Smooth muscle cell (in vitro differentiated cells): ENCODE data around the gene ZFR. TPM values are rescaled to one million over a fixed set of nuclear protein-coding genes. Genes with fewer than 3 reads are reported as not detected.

Source experiments
- DNase-seq: peaks from one replicate; lab custom pipeline; 2025; ENCODE audit not compliant: unreplicated experiment; lab: John Stamatoyannopoulos, UW
- H2AFZ ChIP-seq: fragments of 200-600 bp; sonication (generic); 2 replicates; pipeline ENCODE4 v1.6.0; 2016; ENCODE audit warnings: antibody characterized with exemption, low read depth, mild to moderate bottlenecking
- H3F3A ChIP-seq: fragments of 200-600 bp; sonication (generic); 2 replicates; pipeline ENCODE4 v1.6.0; 2017; ENCODE audit warnings: antibody characterized with exemption, low read depth
- H3K27ac ChIP-seq: fragments of 200-600 bp; sonication (generic); 2 replicates; pipeline ENCODE4 v1.5.1; 2016; ENCODE audit warnings: low read depth, mild to moderate bottlenecking
- H3K27me3 ChIP-seq: fragments of 200-600 bp; sonication (generic); 2 replicates; pipeline ENCODE4 v1.6.1; 2016; ENCODE audit warnings: low read depth, mild to moderate bottlenecking
- H3K36me3 ChIP-seq: fragments of 200-600 bp; sonication (generic); 2 replicates; pipeline ENCODE4 v1.5.1; 2016; ENCODE audit warnings: low read depth
- H3K4me1 ChIP-seq: fragments of 200-600 bp; sonication (generic); 2 replicates; pipeline ENCODE4 v1.5.1; 2016; ENCODE audit warnings: low read depth
- H3K4me2 ChIP-seq: fragments of 200-600 bp; sonication (generic); 2 replicates; pipeline ENCODE4 v1.6.0; 2016; ENCODE audit warnings: mild to moderate bottlenecking
- H3K4me3 ChIP-seq: fragments of 200-600 bp; sonication (generic); 2 replicates; pipeline ENCODE4 v1.5.1; 2016; ENCODE audit warnings: mild to moderate bottlenecking
- H3K79me2 ChIP-seq: fragments of 200-600 bp; sonication (generic); 2 replicates; pipeline ENCODE4 v1.6.0; 2016; ENCODE audit warnings: low read depth, mild to moderate bottlenecking
- H3K9ac ChIP-seq: fragments of 200-600 bp; sonication (generic); 2 replicates; pipeline ENCODE4 v1.6.0; 2016; ENCODE audit warnings: low read depth
- H3K9me3 ChIP-seq: fragments of 200-600 bp; sonication (generic); replicated peaks from 2 replicates; pipeline ENCODE4 v1.5.1; 2016; ENCODE audit warnings: low read depth
- H4K20me1 ChIP-seq: fragments of 200-600 bp; sonication (generic); 2 replicates; pipeline ENCODE4 v1.6.0; 2016; ENCODE audit warnings: low read depth
- CTCF ChIP-seq: fragments of 200-600 bp; sonication (generic); IDR thresholded peaks from 2 replicates; pipeline ENCODE4 v1.5.1; 2017; ENCODE audit warnings: borderline replicate concordance, mild to moderate bottlenecking, antibody characterized with exemption; ENCODE audit not compliant: insufficient read depth, poor library complexity, severe bottlenecking
- WGBS: methylation state at CpG from one replicate; pipeline ENCODE4 v1.1.7; 2016; ENCODE audit warnings: low lambda C conversion rate; 5-methylcytosine and 5-hydroxymethylcytosine counted together
- polyA plus RNA-seq: library from polyadenylated mRNA; unstranded; fragments of >200 nt; fragmentation: Nextera tagmentation; extraction: Ambion mirVana; gene quantifications from 2 replicates; pipeline ENCODE4 v1.2.1, GENCODE V29; 2016
- total RNA-seq: library from RNA; depleted of rRNA; stranded (reverse); fragments of >200 nt; gene quantifications from 2 replicates; pipeline ENCODE4 v1.2.3, GENCODE V29; 2014

ZFR gene
- total and polyA plus RNA-seq, 2 experiments from 2014 or later: 54.9 to 80.2 TPM

DNA sequence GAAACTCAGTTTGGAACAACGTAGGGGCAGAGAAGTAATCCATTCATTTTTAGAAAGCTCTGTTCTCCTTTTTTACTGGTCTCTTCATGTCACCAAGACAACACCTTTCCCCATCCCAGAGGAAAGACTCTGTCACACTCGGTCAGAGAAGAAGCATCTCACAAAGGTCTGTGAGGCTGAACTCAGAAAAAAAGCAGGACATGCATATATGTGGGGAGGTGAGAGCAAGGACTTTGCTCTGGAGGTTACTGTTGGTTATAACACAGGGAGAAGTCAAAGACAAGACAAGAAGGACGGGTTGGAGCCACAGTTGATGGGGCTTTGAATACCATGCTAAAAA, 112.6 kb downstream of the ZFR start:
- Histone ChIP-seq H3K4me1 (no peaks in the 10 kb centered on the region), H3F3A (no peaks in the 10 kb centered on the region), H3K9me3 (no peaks in the 10 kb centered on the region), H3K4me2 (no peak overlapping the region), H2AFZ (no peak overlapping the region), H3K79me2 (no peaks in the 10 kb centered on the region), H4K20me1 (no peaks in the 10 kb centered on the region), H3K27me3 (no peaks in the 10 kb centered on the region), H3K36me3 (no peaks in the 10 kb centered on the region), H3K27ac (no peak overlapping the region), H3K4me3 (no peak overlapping the region), H3K9ac (no peak overlapping the region)
- WGBS: 84% methylated on average over 3 of the region's 3 CpGs
- no peak for TF ChIP-seq CTCF
- no peak for DNase-seq

DNA sequence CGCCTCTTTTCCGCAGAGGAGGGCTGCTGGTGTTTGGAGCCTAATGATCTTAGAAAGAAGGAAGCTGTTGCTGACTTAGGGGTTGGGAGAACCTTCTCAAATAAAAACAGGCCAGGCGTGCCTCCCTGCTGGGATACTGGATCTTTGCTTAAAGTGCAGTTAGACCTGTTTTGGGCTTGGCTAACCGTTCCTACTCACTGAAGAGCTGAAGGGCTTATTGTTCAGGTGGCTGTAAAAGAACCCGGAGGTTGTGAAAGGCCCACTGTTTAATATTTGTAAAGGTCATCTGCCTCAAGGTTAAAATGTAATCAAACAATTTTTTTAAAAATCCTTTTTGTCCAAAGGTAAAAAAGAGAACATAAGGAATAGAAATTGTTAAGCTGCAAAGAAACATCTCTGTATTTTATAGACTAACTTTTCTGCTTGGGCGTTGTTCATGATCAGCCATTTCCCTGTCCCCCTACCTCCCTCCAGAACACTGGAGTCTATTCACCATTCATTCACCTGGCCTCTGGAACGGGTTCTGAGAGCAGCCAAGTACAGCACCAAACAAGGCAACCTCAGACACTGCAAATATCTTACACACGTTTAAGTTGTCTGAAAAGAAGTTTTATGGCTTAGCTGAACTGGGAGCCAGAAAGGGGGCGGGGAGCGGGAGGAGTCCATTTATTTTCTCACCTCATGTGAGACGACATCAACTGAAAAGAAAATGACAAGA, 113.2 kb downstream of the ZFR start:
- Histone ChIP-seq H3K9ac (no peak overlapping the region), H3K4me3 (no peak overlapping the region), H3K4me1 (no peaks in the 10 kb centered on the region), H3K79me2 (no peaks in the 10 kb centered on the region), H3K9me3 (no peaks in the 10 kb centered on the region), H2AFZ (no peak overlapping the region), H3F3A (no peaks in the 10 kb centered on the region), H3K4me2 (no peak overlapping the region), H3K36me3 (no peaks in the 10 kb centered on the region), H3K27me3 (no peaks in the 10 kb centered on the region), H3K27ac (no peak overlapping the region), H4K20me1 (no peaks in the 10 kb centered on the region)
- no peak for TF ChIP-seq CTCF
- WGBS: 65% methylated on average over 11 of the region's 11 CpGs
- no peak for DNase-seq

DNA sequence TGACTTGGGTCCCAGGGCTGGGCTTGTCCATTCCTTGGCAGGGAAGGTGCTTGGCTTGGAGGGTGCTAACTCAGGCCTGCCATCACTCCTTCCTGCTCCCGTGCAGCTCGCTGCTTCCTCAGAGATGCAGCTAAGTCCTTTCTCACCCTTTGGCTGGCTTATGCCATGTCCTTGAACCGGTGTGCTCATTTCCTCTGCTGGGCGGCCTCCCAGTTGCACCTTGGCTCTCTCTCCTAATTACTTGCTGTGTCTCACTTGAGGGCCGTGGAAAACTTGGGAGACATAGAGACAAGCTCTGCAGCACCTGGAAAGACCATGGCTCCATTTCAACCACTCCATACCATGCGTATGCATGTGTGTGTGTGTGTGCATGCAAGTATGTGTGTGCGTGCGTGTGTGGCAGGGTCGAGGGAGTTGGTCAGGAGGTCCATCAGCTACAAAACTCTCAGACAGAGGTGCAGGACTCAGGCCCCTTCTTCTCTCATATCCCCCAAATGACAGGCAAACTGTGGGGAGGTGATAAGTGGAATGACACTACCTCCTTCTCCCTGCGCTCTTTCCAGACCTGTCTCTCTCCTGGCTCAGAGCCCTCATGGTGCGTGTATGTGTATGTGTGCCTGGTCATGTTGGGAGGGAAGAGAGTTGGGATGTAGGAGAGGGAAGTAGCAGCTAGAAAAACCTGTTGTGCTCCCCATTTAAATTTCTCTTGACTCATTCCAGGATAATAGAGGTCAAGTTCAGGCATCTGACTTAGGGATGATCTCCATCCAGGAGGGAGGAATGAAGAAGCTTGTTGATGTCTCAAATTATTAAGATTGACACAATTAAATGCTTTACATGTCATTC, 114.2 kb downstream of the ZFR start:
- no peak for TF ChIP-seq CTCF
- H3K4me2 ChIP-seq: no peak overlapping the region
- H2AFZ ChIP-seq: no peak overlapping the region
- H3K9ac ChIP-seq: no peak overlapping the region
- WGBS: 91% methylated on average over 11 of the region's 11 CpGs
- no peaks in the 10 kb centered on the region for H3K4me1 ChIP-seq
- H3K4me3 ChIP-seq: no peak overlapping the region
- no peak overlapping the region for H3K27ac ChIP-seq
- no peaks in the 10 kb centered on the region for H4K20me1 ChIP-seq
- no peaks in the 10 kb centered on the region for H3K79me2 ChIP-seq
- no peaks in the 10 kb centered on the region for H3K36me3 ChIP-seq
- no peak for DNase-seq
- no peaks in the 10 kb centered on the region for H3K9me3 ChIP-seq
- no peaks in the 10 kb centered on the region for H3K27me3 ChIP-seq
- no peaks in the 10 kb centered on the region for H3F3A ChIP-seq
